Ovary (tissue), 9 donors: Measurements from ENCODE around the gene IGSF5. TPM values are rescaled to one million over a fixed set of nuclear protein-coding genes. Genes with fewer than 3 reads are reported as not detected.

ENCODE experiments used
- DNase-seq, 5 donors: peaks; one replicate each; pipeline ENCODE4 v3.0.0-alpha.2; 2019 to 2020
- H3K27ac ChIP-seq, 2 donors: fragments of 200-600 bp; one replicate each; pipeline versions ENCODE4 v1.5.1 to v1.8.0; 2019 to 2022
- H3K27me3 ChIP-seq: fragments of 200-600 bp; one replicate; pipeline ENCODE4 v1.8.0; 2022
- H3K36me3 ChIP-seq: fragments of 200-600 bp; sonication (generic); one replicate; pipeline ENCODE4 v1.5.1; 2019
- H3K4me1 ChIP-seq: one replicate; pipeline ENCODE4 v1.8.1; 2013; ENCODE audit warnings: mild to moderate bottlenecking, moderate library complexity; ENCODE audit not compliant: insufficient read depth
- H3K4me3 ChIP-seq: fragments of 200-600 bp; sonication (generic); one replicate; pipeline ENCODE4 v1.5.1; 2017
- H3K9me3 ChIP-seq, 2 donors: fragments of 200-600 bp in 1 of 2; sonication (generic) in 1 of 2; one replicate each; pipeline versions ENCODE4 v1.5.1 to v1.8.1; 2013 to 2019; ENCODE audit warnings: mild to moderate bottlenecking in 1 of 2, moderate library complexity in 1 of 2
- EP300 ChIP-seq: sonication (generic); formaldehyde crosslinking; IDR thresholded peaks from one replicate; pipeline ENCODE4 v1.6.1; 2017; ENCODE audit warnings: antibody characterized with exemption
- POLR2A ChIP-seq: fragments of 450-650 bp; IDR thresholded peaks from one replicate; pipeline ENCODE4 v1.6.1; 2017; ENCODE audit warnings: antibody characterized with exemption, mild to moderate bottlenecking, moderate library complexity
- WGBS, 3 donors: extraction: QIAGEN DNeasy Blood & Tissue Kit in 1 of 3; methylation state at CpG; one replicate each; pipeline versions ENCODE4 v1.1.5 to v1.1.7; 2013 to 2017; 5-methylcytosine and 5-hydroxymethylcytosine counted together
- intact Hi-C, 4 donors: fragments of 100-400 bp; cut with DNase I; formaldehyde crosslinking; loops; one replicate each; pipeline versions ENCODE4 v1.11.0 to v1.15.1; 2022 to 2023
- polyA plus RNA-seq, 2 donors: library from polyadenylated mRNA; stranded (reverse); fragments of 200-250 nt in 1 of 2; fragments of 350-450 nt in 1 of 2; fragmentation: Illumina TruSeq in 1 of 2; extraction: RNeasy Lipid Tissue Mini Kit (QIAGEN cat#74804) in 1 of 2; gene quantifications; one replicate each; pipeline ENCODE4 v1.2.3, GENCODE V29; 2013 to 2014
- total RNA-seq, 7 donors: library from RNA; depleted of rRNA in 2 of 7; stranded (reverse); fragments of >200 nt in 2 of 7; fragmentation: NEBNext Ultra II Directional in 3 of 7; extraction: Animal tissue kit (Norgen Biotek cat#: 25700) in 3 of 7; gene quantifications; one replicate each; pipeline versions ENCODE4 v1.1.0 to v1.2.4, GENCODE V29; 2016 to 2023
- TF ChIP-seq, protein P1 (sequence below), 3 donors: fragments of 450-650 bp in 2 of 3; fragments of 200-600 bp in 1 of 3; IDR thresholded peaks; one replicate each; pipeline versions ENCODE4 v1.5.1 to v1.8.0; 2016 to 2022; ENCODE audit warnings: antibody characterized with exemption in 3 of 3, mild to moderate bottlenecking in 1 of 3
- donor health status: DM: no; HTN: no; CAD: no; lungs with moderate emphysema.
- donor health status: DM: no; HTN: no; CAD: no.
- donor health status: Bipolar disorder and iron deficiency.
- donor health status: DM: yes; HTN: yes; CAD: no.
- donor health status: DM: no; HTN: no; CAD: no.
- donor health status: DM: yes; HTN: yes; CAD: no.

Gene IGSF5
- total and polyA plus RNA-seq, 9 donors: 0.16 to 0.72 (median 0.45) TPM; not detected in 2

DNA sequence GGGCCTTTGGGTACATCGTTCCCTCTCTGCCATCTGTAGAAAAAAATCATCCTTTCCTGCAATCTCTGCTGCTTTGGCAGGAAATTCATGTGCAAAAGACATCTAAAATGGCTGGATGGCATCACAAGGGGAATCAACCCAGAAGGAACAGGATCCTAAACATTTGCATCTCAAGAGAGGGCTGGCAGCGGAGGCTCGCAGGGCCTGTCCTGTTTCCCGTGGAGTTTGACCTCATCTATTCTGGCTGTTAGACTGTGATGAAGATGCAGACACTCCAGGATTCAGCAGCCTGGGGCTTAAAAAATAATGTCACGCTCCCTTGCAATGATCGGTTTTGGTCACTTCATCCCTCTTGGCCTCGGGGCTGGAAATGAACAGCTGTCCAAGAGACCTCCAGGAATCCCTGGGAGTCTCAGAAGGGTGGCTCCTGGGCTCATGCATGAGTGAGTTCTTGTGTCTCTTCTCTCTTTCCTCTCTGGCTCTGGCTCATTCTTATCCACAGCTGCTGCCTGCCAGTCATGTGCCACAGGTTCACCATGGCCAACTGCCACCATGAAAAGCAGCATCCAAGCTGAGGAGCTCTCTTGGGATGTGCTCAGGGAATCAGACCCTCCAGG lies 106.1 kb downstream of the IGSF5 start:
- H3K27ac ChIP-seq: no peak overlapping the region
- intact Hi-C loops: no loop called here
- no peaks in the 10 kb centered on the region for H3K27me3 ChIP-seq
- H3K36me3 ChIP-seq: no peaks in the 10 kb centered on the region
- 91 to 94% (median 94%) methylated on average over 7 of the region's 7 CpGs for WGBS, 3 donors
- no peaks in the 10 kb centered on the region for H3K4me1 ChIP-seq
- TF ChIP-seq POLR2A (no peak), EP300 (no peak)
- TF ChIP-seq, protein P1, sequence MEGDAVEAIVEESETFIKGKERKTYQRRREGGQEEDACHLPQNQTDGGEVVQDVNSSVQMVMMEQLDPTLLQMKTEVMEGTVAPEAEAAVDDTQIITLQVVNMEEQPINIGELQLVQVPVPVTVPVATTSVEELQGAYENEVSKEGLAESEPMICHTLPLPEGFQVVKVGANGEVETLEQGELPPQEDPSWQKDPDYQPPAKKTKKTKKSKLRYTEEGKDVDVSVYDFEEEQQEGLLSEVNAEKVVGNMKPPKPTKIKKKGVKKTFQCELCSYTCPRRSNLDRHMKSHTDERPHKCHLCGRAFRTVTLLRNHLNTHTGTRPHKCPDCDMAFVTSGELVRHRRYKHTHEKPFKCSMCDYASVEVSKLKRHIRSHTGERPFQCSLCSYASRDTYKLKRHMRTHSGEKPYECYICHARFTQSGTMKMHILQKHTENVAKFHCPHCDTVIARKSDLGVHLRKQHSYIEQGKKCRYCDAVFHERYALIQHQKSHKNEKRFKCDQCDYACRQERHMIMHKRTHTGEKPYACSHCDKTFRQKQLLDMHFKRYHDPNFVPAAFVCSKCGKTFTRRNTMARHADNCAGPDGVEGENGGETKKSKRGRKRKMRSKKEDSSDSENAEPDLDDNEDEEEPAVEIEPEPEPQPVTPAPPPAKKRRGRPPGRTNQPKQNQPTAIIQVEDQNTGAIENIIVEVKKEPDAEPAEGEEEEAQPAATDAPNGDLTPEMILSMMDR (IDR thresholded peaks at IDR 0.05): no peak
- no peaks in the 10 kb centered on the region for H3K9me3 ChIP-seq
- H3K4me3 ChIP-seq: no peak overlapping the region
- no peak for DNase-seq

Other genes starting within 250 kb of the IGSF5 start
- gene B3GALT5, start 132.2 kb upstream of the IGSF5 start, total RNA-seq: 1 to 10 TPM in 2 of 7 donors, under 1 TPM in 5; 0.18 to 1.8 (median 0.73) TPM
- gene B3GALT5, start 132.2 kb upstream of the IGSF5 start, polyA plus RNA-seq: under 1 TPM; 0.12 to 0.23 TPM
- 1 to 10 TPM in 3 of 7 donors, under 1 TPM in 1, not detected in 3; 0.65 to 4.7 (median 4.4) TPM for gene PCP4, start 122.3 kb downstream of the IGSF5 start, total RNA-seq
- gene PCP4, start 122.3 kb downstream of the IGSF5 start, polyA plus RNA-seq: 1 to 10 TPM in 1 of 2 donors, under 1 TPM in 1; 0.25 to 2.3 TPM